ENCODE measurements around the gene ANKS1B.
"Not testable (repeated sequence)": the region's sequence is repeated elsewhere in the genome, so short reads cannot be mapped to it uniquely, and the experiment has no call there.

Gene ANKS1B

GRCh38 chr12:99984271-99985128 is at the start of gene ANKS1B:
Gene ANKS1B (minus strand): TSS chr12:99984936. CDS start chr12:99984237, 699 bp downstream.
- peak within 1 kb of the TSS; percentile 87 to 93 for H3K4me3 ChIP-seq (ENCODE audit: low read length in 2 of 2)
- no peaks in the 10 kb centered on the region for H3K36me3 ChIP-seq (ENCODE audit: control insufficient read depth in 2 of 2, insufficient read depth in 2 of 2, low read length in 2 of 2)
- H3K27ac ChIP-seq (ENCODE audit: low read length): peak within 1 kb of the TSS; percentile 66
- no peaks in the 10 kb centered on the region for H3K9me3 ChIP-seq (ENCODE audit: control insufficient read depth in 2 of 2, low read length in 2 of 2)
- no peaks in the 10 kb centered on the region for H3K4me1 ChIP-seq (ENCODE audit: control insufficient read depth, insufficient read depth, low read length)
- H3K27me3 ChIP-seq (ENCODE audit: control insufficient read depth in 1 of 2, insufficient read depth in 2 of 2, low read length in 2 of 2): no peaks in the 10 kb centered on the region
- H3K9ac ChIP-seq (ENCODE audit: low read length in 2 of 2): peak within 1 kb of the TSS; percentile 84 to 87

- Histone ChIP-seq H3K27me3 (ENCODE audit: control insufficient read depth in 1 of 2, insufficient read depth in 2 of 2, low read length in 2 of 2) (no peaks in the 10 kb centered on the region), H3K4me3 (ENCODE audit: low read length in 2 of 2) (no peak overlapping the region), H3K9me3 (ENCODE audit: control insufficient read depth in 2 of 2, low read length in 2 of 2) (no peaks in the 10 kb centered on the region), H3K27ac (ENCODE audit: low read length) (no peak overlapping the region), H3K4me1 (ENCODE audit: control insufficient read depth, insufficient read depth, low read length) (no peaks in the 10 kb centered on the region), H3K36me3 (ENCODE audit: control insufficient read depth in 2 of 2, insufficient read depth in 2 of 2, low read length in 2 of 2) (no peaks in the 10 kb centered on the region), H3K9ac (ENCODE audit: low read length in 2 of 2) (no peak overlapping the region)
Observed at GRCh38 chr12:100031836-100032235, 47.1 kb upstream of the ANKS1B start.

- Histone ChIP-seq H3K27ac (ENCODE audit: low read length) (no peak overlapping the region), H3K4me3 (ENCODE audit: low read length in 2 of 2) (no peak overlapping the region), H3K27me3 (ENCODE audit: control insufficient read depth in 1 of 2, insufficient read depth in 2 of 2, low read length in 2 of 2) (no peaks in the 10 kb centered on the region), H3K9ac (ENCODE audit: low read length in 2 of 2) (no peak overlapping the region), H3K36me3 (ENCODE audit: control insufficient read depth in 2 of 2, insufficient read depth in 2 of 2, low read length in 2 of 2) (no peaks in the 10 kb centered on the region), H3K4me1 (ENCODE audit: control insufficient read depth, insufficient read depth, low read length) (no peaks in the 10 kb centered on the region), H3K9me3 (ENCODE audit: control insufficient read depth in 2 of 2, low read length in 2 of 2) (no peaks in the 10 kb centered on the region)
Observed at GRCh38 chr12:100027671-100028070, 42.9 kb upstream of the ANKS1B start.

DNA sequence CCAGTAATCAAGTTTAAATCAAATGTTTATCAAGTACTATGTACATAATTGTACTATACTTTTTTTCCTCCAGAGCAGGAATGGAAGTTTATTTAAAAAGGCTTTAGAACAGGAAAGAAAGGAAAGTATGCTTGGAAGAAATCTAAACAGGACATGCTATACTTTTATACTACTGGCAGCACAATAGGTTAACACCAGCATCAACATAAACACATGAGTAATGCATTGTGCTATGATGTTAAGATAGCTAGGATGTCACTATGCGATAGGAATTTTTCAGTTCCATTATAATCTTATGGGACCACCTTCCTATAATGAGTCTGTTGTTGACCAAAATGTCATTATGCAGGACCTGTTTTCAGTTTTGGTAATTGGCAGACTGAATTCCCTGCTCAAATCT is 41.5 kb upstream of the ANKS1B start:
- no peaks in the 10 kb centered on the region for H3K36me3 ChIP-seq (ENCODE audit: control insufficient read depth in 2 of 2, insufficient read depth in 2 of 2, low read length in 2 of 2)
- no peak overlapping the region for H3K9ac ChIP-seq (ENCODE audit: low read length in 2 of 2)
- H3K27me3 ChIP-seq (ENCODE audit: control insufficient read depth in 1 of 2, insufficient read depth in 2 of 2, low read length in 2 of 2): no peaks in the 10 kb centered on the region
- no peaks in the 10 kb centered on the region for H3K9me3 ChIP-seq (ENCODE audit: control insufficient read depth in 2 of 2, low read length in 2 of 2)
- no peaks in the 10 kb centered on the region for H3K4me1 ChIP-seq (ENCODE audit: control insufficient read depth, insufficient read depth, low read length)
- H3K27ac ChIP-seq (ENCODE audit: low read length): no peak overlapping the region
- H3K4me3 ChIP-seq (ENCODE audit: low read length in 2 of 2): no peak overlapping the region

DNA sequence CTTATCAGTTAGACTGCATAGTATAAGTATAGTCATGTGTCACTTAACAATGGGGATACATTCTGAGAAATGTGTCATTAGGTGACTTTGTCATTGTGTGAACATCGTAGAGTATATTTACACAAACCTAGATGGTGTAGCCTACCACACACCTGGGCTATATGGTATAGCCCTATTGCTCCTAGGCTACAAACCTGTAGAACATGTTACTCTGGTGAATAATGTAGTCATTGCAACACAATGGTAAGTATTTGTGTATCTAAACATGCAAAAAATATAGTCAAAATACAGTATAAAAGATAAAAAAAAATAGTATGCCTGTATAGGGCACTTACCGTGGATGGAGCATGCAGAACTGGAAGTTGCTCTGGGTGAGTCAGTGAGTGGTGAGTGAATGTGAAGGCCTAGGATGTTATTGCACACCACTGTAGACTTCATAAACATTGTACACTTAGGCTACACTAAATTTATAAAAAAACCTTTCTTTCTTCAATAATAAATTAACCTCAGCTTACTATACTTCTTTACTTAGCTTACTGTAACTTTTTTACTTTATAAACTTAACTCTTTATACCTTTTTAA is 40.3 kb upstream of the ANKS1B start:
- no peak overlapping the region for H3K9ac ChIP-seq (ENCODE audit: low read length in 2 of 2)
- no peak overlapping the region for H3K27ac ChIP-seq (ENCODE audit: low read length)
- no peak overlapping the region for H3K4me3 ChIP-seq (ENCODE audit: low read length in 2 of 2)
- H3K36me3 ChIP-seq (ENCODE audit: control insufficient read depth in 2 of 2, insufficient read depth in 2 of 2, low read length in 2 of 2): no peaks in the 10 kb centered on the region
- no peaks in the 10 kb centered on the region for H3K27me3 ChIP-seq (ENCODE audit: control insufficient read depth in 1 of 2, insufficient read depth in 2 of 2, low read length in 2 of 2)
- H3K4me1 ChIP-seq (ENCODE audit: control insufficient read depth, insufficient read depth, low read length): no peaks in the 10 kb centered on the region
- H3K9me3 ChIP-seq (ENCODE audit: control insufficient read depth in 2 of 2, low read length in 2 of 2): no peaks in the 10 kb centered on the region

DNA sequence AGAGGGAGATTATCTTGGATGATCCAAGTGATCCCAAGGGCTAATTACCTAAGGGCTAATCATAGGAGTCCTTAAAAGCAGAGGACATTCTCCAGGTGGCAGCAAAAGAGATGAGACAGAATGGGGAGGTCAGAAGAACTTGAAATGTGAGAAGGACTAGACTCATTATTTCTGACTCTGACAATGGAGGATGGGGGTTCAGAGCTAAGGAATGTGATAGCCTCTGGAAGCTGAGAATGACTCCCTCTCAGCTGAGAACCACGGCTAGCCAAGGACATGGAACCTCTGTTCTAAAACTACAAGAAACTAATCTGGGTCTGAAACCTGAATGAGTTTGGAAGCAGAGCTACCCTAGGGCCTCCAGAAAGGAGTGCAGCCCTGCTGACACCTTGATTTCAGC is 35.6 kb upstream of the ANKS1B start:
- Histone ChIP-seq H3K4me1 (ENCODE audit: control insufficient read depth, insufficient read depth, low read length) (no peaks in the 10 kb centered on the region), H3K4me3 (ENCODE audit: low read length in 2 of 2) (no peak overlapping the region), H3K36me3 (ENCODE audit: control insufficient read depth in 2 of 2, insufficient read depth in 2 of 2, low read length in 2 of 2) (no peaks in the 10 kb centered on the region), H3K27me3 (ENCODE audit: control insufficient read depth in 1 of 2, insufficient read depth in 2 of 2, low read length in 2 of 2) (no peaks in the 10 kb centered on the region), H3K9ac (ENCODE audit: low read length in 2 of 2) (no peak overlapping the region), H3K9me3 (ENCODE audit: control insufficient read depth in 2 of 2, low read length in 2 of 2) (no peaks in the 10 kb centered on the region), H3K27ac (ENCODE audit: low read length) (no peak overlapping the region)

DNA sequence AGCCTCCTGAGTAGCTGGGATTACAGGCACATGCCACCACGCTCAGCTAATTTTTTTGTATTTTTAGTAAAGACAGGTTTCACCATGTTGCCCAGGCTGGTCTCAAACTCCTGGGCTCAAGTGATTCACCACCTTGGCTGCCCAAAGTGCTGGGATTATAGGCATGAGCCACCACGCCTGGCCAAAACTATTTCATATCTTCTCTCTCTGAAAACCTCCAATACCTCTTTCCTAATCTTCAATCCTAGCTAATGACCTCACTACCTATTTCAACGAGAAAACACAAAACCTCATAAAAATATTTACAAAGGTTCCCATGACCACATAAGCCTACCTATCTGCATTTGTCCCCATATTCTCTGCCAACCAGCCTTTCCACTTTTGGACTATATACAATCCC is 32.3 kb upstream of the ANKS1B start:
- H3K4me3 ChIP-seq (ENCODE audit: low read length in 2 of 2): no peak overlapping the region
- no peaks in the 10 kb centered on the region for H3K4me1 ChIP-seq (ENCODE audit: control insufficient read depth, insufficient read depth, low read length)
- H3K27me3 ChIP-seq (ENCODE audit: control insufficient read depth in 1 of 2, insufficient read depth in 2 of 2, low read length in 2 of 2): no peaks in the 10 kb centered on the region
- H3K9me3 ChIP-seq (ENCODE audit: control insufficient read depth in 2 of 2, low read length in 2 of 2): no peaks in the 10 kb centered on the region
- no peaks in the 10 kb centered on the region for H3K36me3 ChIP-seq (ENCODE audit: control insufficient read depth in 2 of 2, insufficient read depth in 2 of 2, low read length in 2 of 2)
- H3K9ac ChIP-seq (ENCODE audit: low read length in 2 of 2): no peak overlapping the region
- H3K27ac ChIP-seq (ENCODE audit: low read length): no peak overlapping the region

- H3K4me1 ChIP-seq (ENCODE audit: control insufficient read depth, insufficient read depth, low read length); H3K9me3 ChIP-seq (ENCODE audit: control insufficient read depth in 2 of 2, low read length in 2 of 2); H3K27me3 ChIP-seq (ENCODE audit: control insufficient read depth in 1 of 2, insufficient read depth in 2 of 2, low read length in 2 of 2); H3K36me3 ChIP-seq (ENCODE audit: control insufficient read depth in 2 of 2, insufficient read depth in 2 of 2, low read length in 2 of 2); H3K4me3 ChIP-seq (ENCODE audit: low read length in 2 of 2); H3K9ac ChIP-seq (ENCODE audit: low read length in 2 of 2); H3K27ac ChIP-seq (ENCODE audit: low read length): not testable (repeated sequence)
Observed at GRCh38 chr12:100016304-100016703, 31.6 kb upstream of the ANKS1B start.

- H3K9me3 ChIP-seq (ENCODE audit: control insufficient read depth in 2 of 2, low read length in 2 of 2); H3K27ac ChIP-seq (ENCODE audit: low read length); H3K4me3 ChIP-seq (ENCODE audit: low read length in 2 of 2); H3K9ac ChIP-seq (ENCODE audit: low read length in 2 of 2); H3K36me3 ChIP-seq (ENCODE audit: control insufficient read depth in 2 of 2, insufficient read depth in 2 of 2, low read length in 2 of 2); H3K27me3 ChIP-seq (ENCODE audit: control insufficient read depth in 1 of 2, insufficient read depth in 2 of 2, low read length in 2 of 2); H3K4me1 ChIP-seq (ENCODE audit: control insufficient read depth, insufficient read depth, low read length): not testable (repeated sequence)
Observed at GRCh38 chr12:100005846-100006245, 21.1 kb upstream of the ANKS1B start.

DNA sequence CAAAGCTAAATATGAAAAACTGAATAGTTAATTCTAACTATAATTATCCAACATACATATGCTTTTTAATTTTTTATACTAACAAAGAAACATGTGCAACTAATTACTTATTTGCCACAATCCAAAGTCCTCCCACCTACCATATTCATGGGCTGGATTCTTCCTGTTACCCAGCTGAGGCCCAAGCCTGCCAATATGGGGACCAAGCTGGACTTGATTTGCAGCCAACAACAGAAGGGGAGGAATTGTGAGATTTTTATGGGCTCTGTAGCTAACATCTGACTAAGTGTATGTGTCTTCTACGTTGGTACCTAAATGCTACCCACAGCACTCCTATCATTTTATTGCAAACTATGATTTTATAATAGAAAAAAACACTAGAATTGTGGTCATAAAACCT is 13.1 kb upstream of the ANKS1B start:
- H3K36me3 ChIP-seq (ENCODE audit: control insufficient read depth in 2 of 2, insufficient read depth in 2 of 2, low read length in 2 of 2): no peaks in the 10 kb centered on the region
- H3K27me3 ChIP-seq (ENCODE audit: control insufficient read depth in 1 of 2, insufficient read depth in 2 of 2, low read length in 2 of 2): no peaks in the 10 kb centered on the region
- no peak overlapping the region for H3K27ac ChIP-seq (ENCODE audit: low read length)
- no peaks in the 10 kb centered on the region for H3K4me1 ChIP-seq (ENCODE audit: control insufficient read depth, insufficient read depth, low read length)
- H3K9me3 ChIP-seq (ENCODE audit: control insufficient read depth in 2 of 2, low read length in 2 of 2): peaks cover 0 to 2% of the 10 kb centered on the region in 2 donors
- no peak overlapping the region for H3K9ac ChIP-seq (ENCODE audit: low read length in 2 of 2)
- H3K4me3 ChIP-seq (ENCODE audit: low read length in 2 of 2): no peak overlapping the region

DNA sequence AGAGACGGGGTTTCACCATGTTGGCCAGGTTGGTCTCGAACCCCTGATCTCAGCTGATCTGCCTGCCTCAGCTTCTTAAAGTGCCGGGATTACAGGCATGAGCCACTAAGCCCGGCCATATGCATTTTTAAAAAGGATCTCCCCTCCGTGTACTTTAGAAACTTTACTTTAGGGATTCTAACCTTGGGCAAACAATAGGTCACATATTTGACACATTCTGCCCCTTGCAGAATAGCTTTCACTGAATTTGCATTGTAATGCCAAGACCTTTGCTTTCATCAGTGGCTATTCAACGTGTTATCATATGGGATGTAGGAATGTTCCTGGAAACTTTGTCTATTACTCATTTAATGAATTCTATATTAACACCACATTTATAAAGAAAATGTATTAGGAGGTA is 11.4 kb upstream of the ANKS1B start:
- no peaks in the 10 kb centered on the region for H3K27me3 ChIP-seq (ENCODE audit: control insufficient read depth in 1 of 2, insufficient read depth in 2 of 2, low read length in 2 of 2)
- H3K36me3 ChIP-seq (ENCODE audit: control insufficient read depth in 2 of 2, insufficient read depth in 2 of 2, low read length in 2 of 2): no peaks in the 10 kb centered on the region
- H3K4me3 ChIP-seq (ENCODE audit: low read length in 2 of 2): no peak overlapping the region
- no peak overlapping the region for H3K27ac ChIP-seq (ENCODE audit: low read length)
- H3K4me1 ChIP-seq (ENCODE audit: control insufficient read depth, insufficient read depth, low read length): no peaks in the 10 kb centered on the region
- H3K9me3 ChIP-seq (ENCODE audit: control insufficient read depth in 2 of 2, low read length in 2 of 2): peaks cover 0 to 2% of the 10 kb centered on the region in 2 donors
- H3K9ac ChIP-seq (ENCODE audit: low read length in 2 of 2): no peak overlapping the region

All from stomach smooth muscle (tissue), 2 donors.